Limb (tissue), 2 donors: Measurements from ENCODE around the gene LRRFIP1.

ENCODE experiments used
- DNase-seq, 2 donors: peaks; one replicate each; pipeline ENCODE4 v3.0.0-alpha.2; 2016; ENCODE audit errors: extremely low spot score in 2 of 2

The LRRFIP1 gene

DNA sequence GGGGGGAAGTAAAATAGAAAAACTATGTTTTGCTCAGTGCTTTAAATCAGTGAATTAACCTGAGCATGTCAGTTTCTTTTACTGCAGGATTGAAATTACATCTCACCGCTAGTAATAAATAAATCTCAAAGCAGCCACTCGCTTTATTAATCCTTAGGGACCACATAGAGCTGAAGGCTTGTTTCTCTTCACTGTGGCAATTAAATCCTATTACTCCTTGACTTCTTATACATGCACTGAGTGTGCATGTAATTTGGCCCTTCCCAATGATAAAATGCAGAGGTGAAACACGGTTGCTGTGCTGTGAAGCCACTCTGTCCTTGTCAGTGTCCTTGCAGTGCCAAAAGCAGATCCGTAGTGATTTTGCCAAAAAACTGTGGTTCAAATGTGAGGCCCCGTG, 94.1 kb downstream of the LRRFIP1 start:
- no peak for DNase-seq

DNA sequence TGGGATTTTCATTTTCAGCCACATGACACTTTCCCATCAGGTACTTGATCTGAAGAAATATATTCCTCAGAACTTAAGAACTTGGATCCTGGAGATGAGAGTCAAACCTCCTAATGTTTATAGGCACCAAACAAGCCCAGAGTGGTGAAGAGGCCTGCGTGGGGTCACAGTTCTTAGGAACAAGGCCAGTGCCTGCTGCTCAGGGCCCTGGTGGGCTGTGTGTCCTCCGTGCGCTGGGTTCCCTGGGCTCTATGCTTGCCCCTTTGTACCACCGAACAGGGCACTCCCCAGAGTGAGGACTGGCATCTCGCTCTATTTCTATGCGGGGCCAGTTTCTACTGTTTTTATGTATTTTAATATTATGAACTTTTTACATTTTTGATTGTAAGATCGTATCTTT, 95.2 kb downstream of the LRRFIP1 start:
- no peak for DNase-seq

DNA sequence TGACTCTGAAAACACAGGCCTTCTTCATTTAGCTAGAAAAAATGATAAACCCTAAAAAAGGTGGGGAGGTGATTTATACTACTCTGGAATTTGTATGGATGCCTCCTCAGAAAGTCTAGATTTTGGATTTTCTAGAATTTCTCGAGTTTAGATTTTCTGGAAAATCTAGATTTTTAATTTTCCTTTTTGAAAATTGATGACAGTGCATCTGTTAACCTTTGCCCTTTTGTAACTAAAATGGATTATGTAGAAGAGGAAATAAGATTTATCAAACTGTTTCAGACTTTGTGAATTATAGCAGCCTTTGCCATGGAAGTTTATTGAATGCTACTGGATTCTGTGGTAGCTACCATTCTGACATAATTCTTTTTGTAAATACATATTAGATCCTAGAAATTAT, 95.6 kb downstream of the LRRFIP1 start:
- no peak for DNase-seq

DNA sequence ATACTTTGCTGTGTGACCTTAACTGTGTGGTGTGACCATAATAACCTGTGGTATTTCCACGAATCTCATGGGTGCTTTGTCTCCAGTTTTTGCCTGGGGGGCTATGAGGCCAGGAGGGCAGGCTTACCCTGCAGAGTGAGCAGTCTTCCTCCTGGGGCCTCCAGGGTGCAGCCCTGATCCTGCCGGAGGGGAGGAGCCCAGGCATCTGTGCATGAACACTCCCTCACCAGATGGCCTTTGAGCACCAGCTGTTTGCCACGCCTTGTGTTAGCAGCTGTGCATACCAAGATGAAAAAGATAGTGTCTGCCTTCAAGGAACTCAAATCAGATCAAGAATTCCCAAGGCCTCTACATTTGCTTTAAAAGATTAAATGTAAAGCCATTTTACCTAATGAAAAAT, 96.2 kb downstream of the LRRFIP1 start:
- DNase-seq: peak; percentile 57 to 60

DNA sequence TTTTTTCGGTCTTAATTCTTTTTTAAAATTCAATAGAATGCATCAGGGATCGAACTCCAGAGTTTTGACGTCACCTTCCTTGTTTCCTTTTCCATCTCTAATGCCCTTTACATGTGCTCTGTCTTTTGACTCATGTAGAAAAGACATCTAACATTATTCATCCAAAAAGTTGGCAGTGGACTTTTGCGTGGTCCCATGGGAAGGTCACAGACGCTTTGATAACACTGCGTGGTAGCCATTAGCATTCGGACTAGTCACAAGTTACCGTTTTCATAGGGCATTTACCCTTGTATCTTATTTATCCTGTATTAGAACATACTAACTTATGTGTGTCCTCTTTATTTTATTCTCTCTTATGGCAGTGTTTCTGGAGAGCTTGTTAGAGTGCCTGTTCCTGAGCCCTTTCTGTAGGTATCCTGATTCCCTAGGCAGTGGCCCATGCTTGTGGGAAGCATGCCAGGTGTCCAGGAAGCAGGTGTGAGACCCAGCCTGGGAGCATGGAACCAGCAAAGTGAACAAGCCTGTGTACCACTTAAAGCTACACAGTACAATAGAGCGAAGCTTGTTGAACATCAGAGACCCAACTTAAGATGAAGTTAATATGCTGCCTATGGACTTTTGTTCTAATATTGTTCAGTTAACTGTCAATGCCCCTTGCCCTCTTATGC, 97.6 kb downstream of the LRRFIP1 start:
- DNase-seq: peak in 1 of 2 donors; percentile 9

DNA sequence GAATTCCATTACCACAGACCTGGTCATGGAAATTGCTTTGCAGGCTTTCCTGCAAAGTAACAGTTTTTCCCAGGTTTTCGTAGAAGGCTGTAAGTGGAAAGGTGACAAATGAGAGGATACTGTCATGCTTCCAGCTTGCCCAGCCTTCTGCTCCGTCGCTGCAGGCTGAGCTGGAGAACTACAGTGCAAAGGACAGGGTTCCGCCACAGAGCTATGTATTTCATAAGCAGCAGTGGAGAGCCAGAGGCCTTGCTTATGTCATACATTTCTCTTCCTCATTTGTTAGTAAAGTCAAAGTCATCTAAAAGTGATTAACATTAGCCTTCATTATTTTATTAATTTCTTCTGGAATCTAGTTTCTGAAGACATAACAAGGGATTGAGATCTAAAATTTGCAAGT, 98.3 kb downstream of the LRRFIP1 start:
- peak in 1 of 2 donors; percentile 27 for DNase-seq

DNA sequence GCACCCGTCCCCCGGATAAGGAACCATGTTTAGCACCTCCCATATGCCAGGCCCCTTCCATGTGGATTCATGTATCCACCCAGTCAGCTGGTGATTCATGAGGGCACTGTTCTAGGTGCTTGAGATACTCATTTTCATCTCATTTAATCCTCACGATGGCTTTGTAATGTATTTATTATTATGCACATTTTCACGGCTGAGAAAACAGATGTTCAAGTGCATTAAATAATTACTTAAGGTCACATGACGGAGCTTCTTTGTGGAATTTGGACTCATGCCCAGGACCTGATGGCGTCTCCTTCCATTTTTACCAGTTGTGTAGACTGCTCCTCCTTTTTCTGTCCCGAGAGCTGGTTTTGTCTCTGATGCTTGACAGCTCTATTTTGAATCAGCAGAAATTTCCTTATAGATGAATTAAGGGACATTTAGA, 99.0 kb downstream of the LRRFIP1 start:
- DNase-seq: peak; percentile 43 to 75

DNA sequence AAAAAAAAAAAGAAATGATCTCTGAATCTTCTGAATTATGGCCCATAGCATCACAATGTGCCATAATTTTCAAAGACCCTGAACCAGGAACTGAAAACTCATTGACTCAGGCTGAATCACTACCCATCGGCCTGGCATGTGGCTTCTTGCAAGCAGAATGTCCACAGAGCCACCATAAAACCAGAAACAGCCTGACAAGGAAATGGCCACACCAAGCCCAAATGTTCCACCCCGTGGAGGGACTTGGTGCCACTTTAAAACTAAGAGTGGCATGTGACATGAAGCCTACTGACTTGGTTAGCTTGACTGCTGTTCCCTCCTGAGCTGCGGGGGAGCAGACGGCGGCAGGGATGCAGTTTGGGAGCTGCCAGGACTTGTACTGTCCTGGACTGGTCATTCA, 100.0 kb downstream of the LRRFIP1 start:
- peak in 1 of 2 donors; percentile 9 for DNase-seq

DNA sequence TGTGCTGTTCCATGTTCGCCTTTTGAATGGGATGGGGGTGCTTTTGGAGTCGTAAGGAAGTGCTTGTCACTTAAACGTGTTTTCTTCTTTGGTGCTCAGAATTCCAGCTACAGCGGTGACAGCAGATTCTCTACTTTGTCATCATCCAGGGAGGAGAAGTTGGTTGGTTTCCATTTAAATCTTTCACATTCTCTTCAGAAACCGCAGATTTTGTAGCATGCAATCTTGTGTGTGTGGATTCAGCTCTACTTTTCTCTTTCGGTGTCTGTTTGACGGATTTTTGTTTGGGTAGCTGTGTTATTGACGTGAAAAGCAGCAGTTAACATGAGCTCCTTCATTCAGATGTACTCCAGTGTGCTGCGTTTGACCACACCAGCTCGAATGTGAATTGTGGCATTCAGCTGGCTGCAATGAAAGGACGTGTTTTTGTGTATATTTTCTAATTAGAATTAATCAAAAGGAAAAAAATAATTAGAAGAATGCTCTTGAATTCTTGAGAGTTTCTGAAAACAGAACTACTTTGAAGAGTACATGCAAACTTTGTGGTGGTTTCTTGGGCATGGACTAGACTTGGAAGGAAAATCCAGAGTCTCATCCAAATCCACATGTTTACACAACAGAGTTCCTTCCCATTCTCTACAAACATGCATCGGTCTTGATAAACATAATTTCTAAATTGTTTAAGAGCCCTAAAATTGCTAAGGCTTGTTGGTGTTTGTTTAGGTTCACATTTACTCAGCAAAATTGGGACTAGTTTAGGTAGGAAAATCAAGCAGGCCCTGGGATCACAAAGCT, 102.5 kb downstream of the LRRFIP1 start:
- DNase-seq: peak in 1 of 2 donors; percentile 11

DNA sequence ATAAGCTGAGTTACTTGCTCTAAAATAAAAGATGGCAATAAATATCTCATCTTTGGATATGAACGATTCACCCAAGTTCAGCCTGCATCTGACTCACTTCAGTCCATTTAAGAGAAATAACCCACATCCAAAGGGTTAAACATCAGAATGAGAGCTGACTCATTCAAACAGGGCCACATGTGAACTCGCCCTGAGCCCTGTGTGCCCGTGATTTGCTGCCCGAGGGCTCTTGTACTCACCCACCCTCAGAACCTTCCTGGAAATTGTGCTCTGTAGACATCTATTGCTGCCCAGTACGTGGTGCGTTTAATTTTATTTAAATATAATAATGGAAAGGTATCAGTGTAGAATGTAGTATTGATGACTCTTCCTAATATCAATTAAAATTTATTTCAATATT, 104.3 kb downstream of the LRRFIP1 start:
- peak in 1 of 2 donors; percentile 15 for DNase-seq

DNA sequence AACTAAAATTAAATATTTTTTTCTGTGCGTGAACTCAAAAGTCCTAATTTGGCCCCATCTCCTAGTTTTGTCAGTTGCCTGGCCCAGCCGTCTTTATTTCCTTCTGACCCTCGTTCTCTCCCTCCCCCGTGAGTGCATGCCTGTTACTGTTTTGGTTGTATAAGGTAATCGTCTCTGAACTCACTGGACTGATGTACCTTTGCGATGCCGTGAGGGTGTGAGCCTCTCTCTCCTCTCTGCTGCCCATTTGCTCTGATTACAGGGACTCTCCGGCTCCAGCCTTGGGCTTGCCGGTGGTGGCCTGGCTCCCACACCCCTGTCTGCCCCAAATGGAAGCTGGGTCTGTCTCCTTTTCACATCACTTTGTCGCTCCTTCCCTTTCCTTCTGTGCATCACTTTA, 104.7 kb downstream of the LRRFIP1 start:
- peak in 1 of 2 donors; percentile 26 for DNase-seq

DNA sequence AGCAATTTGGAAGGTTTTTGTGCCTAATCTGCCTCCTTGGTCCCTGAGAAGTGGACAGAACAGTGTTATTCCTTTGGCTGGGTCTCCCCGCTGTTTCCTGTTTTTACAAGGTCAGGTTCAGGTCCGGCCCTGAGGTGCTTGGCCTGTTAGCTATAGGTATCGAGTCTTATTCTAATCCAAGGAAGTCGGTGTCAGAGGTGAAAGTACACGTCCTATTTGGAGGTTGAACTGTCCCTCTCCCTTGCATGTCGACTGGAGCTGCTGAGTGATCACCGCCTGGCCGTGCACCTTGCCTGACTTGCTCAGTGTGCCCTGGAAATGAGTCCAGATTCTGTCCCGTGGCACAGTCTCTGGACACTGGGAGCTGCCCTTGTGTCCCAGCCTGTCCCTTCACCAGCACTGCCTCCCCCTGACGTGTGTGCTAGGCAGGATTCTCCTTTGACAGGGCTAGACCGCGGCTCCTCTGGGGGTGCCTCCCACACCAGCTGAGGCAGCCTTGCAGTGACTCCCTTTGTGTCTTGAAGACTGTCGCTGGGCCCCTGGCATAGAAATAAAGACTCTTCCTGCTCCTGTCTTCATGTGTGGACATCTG, 105.5 kb downstream of the LRRFIP1 start:
- DNase-seq: peak in 1 of 2 donors; percentile 24

DNA sequence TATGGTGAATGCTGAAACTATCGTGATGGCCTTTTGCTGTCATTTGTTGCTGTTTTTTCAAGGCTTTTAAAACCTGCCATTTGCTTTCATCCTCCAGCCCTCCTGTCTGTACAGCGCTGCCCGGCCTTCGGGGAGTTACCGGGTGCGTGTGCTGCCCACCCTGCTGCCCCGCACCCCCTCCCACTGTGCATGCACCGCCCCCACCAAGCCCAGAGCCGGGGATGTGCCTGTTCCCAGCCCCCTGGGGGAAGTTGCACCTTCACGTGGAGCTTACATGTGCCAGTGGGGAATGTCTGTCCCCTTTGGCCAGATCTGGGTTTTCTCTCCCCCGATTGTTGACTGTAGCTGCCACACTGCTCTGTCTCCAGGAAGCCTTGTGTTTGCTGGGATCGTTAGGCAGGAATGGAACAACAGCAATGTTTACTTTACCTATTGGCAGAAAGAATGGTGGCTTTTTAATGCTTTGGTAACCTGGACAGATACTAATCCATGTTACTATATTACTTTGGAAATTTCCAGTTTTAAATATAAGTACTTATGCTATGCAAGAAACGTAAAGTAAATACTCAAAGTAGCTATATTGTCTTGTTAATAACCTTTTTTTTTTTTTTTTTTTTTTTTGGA, 106.4 kb downstream of the LRRFIP1 start:
- no peak for DNase-seq

DNA sequence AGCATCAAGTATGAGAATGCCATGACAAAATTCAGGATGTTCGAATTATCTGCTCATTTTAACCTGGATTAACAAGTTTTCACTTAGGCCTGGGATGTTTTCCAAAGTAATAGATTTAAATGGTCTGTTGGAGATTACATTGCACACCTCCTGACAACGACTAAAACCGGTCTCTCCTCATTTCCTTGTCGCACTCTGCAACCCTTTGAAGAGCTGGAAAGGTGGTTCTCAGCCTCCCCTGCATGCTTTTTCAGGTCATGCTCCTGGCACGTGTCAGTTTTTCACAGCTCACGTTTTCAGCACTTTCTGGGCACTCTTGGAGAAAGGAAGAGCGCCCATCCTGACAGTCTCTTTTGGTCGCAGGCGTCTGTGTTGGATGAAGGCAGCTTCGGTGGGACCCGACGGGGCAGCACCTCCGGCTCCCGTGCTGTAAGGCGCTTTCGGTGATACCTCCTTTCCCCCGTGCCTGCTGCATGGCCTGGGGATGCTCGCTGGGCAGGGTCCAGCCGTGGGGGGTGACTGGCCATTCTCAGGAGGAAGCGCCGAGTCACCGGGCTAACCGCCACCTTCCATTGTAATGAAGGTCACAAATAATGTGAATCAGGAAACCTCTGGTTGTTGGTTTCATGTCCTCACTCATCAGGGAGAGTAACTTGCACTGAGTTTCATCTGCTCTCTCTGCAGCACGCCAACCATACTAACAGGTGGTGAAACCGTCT, 107.7 kb downstream of the LRRFIP1 start:
- no peak for DNase-seq

DNA sequence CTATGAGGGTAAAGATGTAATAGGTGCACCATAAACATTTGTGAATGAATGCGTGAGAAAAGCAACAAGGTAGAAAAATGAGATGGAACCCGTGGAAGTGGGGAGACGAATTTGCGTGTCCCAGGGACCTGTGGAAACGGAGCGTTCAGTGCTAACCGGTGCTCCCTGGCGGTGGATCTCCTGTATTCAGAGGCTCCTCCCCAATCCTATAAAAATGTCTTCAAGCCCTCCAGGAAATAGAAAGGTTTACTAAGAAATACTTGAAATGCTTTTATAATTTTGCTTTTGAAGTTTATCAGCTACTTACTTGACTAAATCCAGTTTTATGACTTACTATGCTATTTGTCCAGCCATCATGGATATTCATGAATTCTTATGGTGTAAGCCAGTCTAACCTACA, 108.4 kb downstream of the LRRFIP1 start:
- no peak for DNase-seq

DNA sequence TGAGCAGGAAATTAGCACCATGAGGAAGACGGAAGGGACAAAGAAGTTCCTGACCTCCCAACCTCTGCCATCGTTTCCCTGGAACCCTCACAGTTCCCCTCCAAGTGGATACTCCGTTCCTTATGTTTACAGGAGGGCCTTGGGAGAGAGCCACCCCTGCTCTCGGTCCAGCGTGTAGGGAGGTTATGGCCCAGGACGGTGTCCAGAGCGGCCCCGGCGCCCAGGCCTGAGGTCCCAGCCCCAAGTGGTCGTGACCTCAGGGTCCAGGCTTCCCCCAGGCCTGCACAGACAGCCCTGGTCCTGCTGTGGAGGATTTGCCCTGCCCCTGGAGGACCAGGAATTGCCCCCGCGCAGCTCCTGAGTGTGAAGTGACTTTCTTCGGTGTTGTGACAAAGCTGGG, 109.4 kb downstream of the LRRFIP1 start:
- DNase-seq: no peak

DNA sequence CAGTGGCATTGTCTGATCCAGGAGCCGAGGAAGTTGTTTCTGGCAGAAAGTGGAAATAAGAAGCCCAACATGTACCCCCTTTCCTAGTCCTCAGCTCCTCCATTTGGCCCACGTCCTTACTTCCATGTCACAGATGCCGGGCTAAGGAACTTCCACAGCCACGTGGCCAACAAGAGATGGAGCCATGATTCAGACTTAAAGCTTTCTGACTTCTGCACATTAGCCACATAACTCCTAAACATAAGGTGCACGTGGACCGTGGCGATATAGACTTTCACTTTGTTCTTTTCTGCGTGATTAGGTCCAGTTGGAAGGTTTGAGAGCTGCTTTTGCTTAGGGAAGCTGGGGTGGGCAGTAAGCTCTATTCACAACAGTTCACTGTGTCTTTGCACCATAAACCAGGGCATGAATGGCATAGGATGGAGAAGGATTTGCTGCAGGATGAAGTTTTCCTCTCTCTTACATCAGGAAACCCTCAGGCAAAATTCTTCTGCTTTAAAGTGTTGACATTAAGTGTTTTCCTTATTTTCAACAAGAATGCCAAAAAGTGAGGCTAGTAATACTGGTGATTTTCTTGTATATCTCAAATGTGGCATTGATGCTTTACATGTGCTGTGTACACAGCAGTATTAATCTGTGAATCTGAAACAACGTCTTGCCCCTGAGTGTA, 109.9 kb downstream of the LRRFIP1 start:
- no peak for DNase-seq

DNA sequence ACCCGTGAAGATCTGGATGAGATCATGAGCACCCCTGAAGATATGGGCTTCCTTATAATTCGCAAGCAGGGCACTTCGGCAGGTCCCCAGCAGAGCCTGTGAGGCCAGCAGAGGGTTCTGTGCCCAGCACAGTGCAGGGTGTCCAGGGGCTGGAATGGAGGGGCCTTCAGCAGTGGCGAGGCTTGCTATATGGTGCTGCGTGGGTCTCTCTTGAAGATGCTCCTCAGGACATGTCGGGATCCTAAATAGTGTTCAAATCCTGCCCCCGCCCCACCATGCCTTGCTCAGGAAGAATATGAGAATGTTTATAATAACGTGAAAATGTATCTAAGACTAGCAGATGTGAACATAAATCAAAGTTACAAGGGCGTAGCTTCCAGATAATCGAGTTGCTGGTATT, 110.9 kb downstream of the LRRFIP1 start:
- DNase-seq: no peak

DNA sequence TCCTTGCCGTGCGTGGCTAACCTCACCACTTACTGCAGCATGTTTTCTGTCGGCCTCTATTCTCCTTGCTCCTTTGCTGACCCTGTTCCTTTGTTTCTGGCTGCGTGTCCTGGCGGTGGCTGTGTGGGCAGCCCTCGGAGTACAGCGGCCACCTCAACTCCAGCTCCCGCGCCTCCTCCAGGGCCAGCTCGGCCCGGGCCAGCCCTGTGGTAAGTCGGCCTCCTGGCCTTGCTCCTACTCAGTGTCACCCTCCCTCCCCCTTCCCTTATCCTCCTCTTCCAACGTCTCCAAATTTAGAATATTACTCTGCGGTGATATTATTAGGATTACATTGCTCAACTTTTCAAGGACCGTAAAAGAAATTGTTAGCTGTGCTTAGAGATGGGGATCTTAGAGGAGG, 111.7 kb downstream of the LRRFIP1 start:
- no peak for DNase-seq

DNA sequence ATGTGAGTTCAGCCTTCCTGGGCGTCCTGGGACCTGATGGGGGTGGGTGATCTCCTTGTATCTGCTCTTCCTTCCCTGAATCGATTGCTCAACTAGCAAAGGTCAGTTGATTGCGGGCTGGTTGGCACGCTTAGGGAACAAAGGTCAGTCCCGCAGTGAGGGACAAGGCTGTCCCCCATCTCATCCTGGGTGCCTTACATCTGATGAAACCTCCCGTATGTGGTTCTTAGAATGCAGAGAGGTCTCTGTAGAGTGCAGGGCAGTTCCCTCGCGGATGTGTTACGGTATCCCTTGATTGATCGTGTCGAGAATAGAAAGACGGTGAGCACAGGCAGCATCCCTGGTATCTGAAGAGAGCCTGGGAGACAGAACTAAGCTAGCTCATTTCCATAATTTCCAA, 114.8 kb downstream of the LRRFIP1 start:
- no peak for DNase-seq

DNA sequence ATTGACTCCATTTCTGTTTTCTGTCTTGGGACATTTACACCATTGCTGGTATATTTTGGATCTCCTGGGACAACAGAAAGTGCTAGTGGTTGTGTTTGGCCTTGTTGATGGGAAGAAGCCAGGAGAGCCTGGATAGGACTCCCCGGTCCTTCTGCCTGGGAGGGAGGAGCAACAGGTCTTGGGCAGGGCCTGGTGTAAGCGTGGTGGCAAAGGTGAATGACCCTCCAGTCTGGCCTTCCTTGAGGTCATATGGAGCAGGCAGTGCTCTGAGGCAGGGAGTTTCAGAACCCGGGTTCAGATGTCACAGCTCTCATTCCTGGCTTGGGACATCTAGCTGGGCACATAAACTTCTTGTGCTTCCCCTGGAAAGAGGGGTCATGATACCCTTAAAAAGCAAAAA, 115.2 kb downstream of the LRRFIP1 start:
- DNase-seq: no peak
